ENCODE results near the gene FAM181B. TPM values are rescaled to one million over a fixed set of nuclear protein-coding genes. Genes with fewer than 3 reads are reported as not detected.

Gene FAM181B
- total and polyA plus RNA-seq, 11 donors, result 0.06 to 0.35 (median 0.10) TPM; not detected in 3

GRCh38 chr11:82719361-82720105 is 14.1 kb downstream of the FAM181B start:
- intact Hi-C loops (cut with DNase I), result loop anchor here in 9 of 10 donors (2.0 to 10.0 kb wide), 8 partner anchors 143 to 1105 kb away; no protein-coding TSS in a partner anchor
- no peaks in the 10 kb centered on the region for H3K36me3 ChIP-seq
- H3K27me3 ChIP-seq, result no peaks in the 10 kb centered on the region
- H3K4me1 ChIP-seq, result peaks cover 0 to 18% (median 4%) of the 10 kb centered on the region in 12 donors
- WGBS, 4 donors, result 65 to 72% (median 65%) methylated on average over 5 of the region's 5 CpGs
- peak overlapping the region in 1 of 12 donors; percentile 19 for H3K27ac ChIP-seq
- no peaks in the 10 kb centered on the region for H3K9me3 ChIP-seq
- H3K4me3 ChIP-seq, result no peak overlapping the region
- ATAC-seq, result peak in 3 of 4 donors; percentile 26 to 70 (median 50)
- TF ChIP-seq POLR2A (IDR thresholded peaks at IDR 0.05), result no peak
- TF ChIP-seq CTCF (IDR thresholded peaks at IDR 0.05), result no peak
- DNase-seq, result peak in 3 of 5 donors; percentile 21 to 35 (median 30)

- no peak for TF ChIP-seq CTCF (IDR thresholded peaks at IDR 0.05)
- no peak for TF ChIP-seq POLR2A (IDR thresholded peaks at IDR 0.05)
- whole genome bisulfite sequencing, 4 donors, result 36 to 44% (median 38%) methylated on average over 3 of the region's 3 CpGs
- Histone ChIP-seq H3K4me3 (no peak overlapping the region), H3K9me3 (no peaks in the 10 kb centered on the region), H3K4me1 (peaks cover 0 to 18% (median 4%) of the 10 kb centered on the region in 12 donors), H3K27me3 (peaks cover 0 to 4% (median 0%) of the 10 kb centered on the region in 9 donors), H3K36me3 (no peaks in the 10 kb centered on the region), H3K27ac (no peak overlapping the region)
- no peak for DNase-seq
- ATAC-seq, result no peak
- intact Hi-C loops (cut with DNase I), result loop anchor here in 9 of 10 donors (1.0 to 10.0 kb wide), 10 partner anchors 143 to 1106 kb away; no protein-coding TSS in a partner anchor
Observed at GRCh38 chr11:82718821-82719220, 14.8 kb downstream of the FAM181B start.

- Histone ChIP-seq H3K4me1 (peaks cover 0 to 18% (median 4%) of the 10 kb centered on the region in 12 donors), H3K4me3 (no peak overlapping the region), H3K27ac (no peak overlapping the region), H3K9me3 (no peaks in the 10 kb centered on the region), H3K36me3 (no peaks in the 10 kb centered on the region), H3K27me3 (peaks cover 0 to 7% (median 0%) of the 10 kb centered on the region in 9 donors)
- peak; percentile 57 to 78 (median 68) for ATAC-seq
- intact Hi-C loops (cut with DNase I), result loop anchor here in 9 of 10 donors (1.0 to 10.0 kb wide), 10 partner anchors 144 to 1106 kb away; no protein-coding TSS in a partner anchor
- DNase-seq, result peak in 1 of 5 donors; percentile 29
- TF ChIP-seq POLR2A (IDR thresholded peaks at IDR 0.05) (no peak), CTCF (IDR thresholded peaks at IDR 0.05) (peak; percentile 49 to 80 (median 68))
- WGBS, 4 donors, result 28 to 33% (median 31%) methylated on average over 5 of the region's 5 CpGs
Observed at GRCh38 chr11:82718307-82718706, 15.4 kb downstream of the FAM181B start.

Measured in heart left ventricle (tissue), 16 donors.